ENCODE data around the gene TLE7.

The TLE7 gene

DNA sequence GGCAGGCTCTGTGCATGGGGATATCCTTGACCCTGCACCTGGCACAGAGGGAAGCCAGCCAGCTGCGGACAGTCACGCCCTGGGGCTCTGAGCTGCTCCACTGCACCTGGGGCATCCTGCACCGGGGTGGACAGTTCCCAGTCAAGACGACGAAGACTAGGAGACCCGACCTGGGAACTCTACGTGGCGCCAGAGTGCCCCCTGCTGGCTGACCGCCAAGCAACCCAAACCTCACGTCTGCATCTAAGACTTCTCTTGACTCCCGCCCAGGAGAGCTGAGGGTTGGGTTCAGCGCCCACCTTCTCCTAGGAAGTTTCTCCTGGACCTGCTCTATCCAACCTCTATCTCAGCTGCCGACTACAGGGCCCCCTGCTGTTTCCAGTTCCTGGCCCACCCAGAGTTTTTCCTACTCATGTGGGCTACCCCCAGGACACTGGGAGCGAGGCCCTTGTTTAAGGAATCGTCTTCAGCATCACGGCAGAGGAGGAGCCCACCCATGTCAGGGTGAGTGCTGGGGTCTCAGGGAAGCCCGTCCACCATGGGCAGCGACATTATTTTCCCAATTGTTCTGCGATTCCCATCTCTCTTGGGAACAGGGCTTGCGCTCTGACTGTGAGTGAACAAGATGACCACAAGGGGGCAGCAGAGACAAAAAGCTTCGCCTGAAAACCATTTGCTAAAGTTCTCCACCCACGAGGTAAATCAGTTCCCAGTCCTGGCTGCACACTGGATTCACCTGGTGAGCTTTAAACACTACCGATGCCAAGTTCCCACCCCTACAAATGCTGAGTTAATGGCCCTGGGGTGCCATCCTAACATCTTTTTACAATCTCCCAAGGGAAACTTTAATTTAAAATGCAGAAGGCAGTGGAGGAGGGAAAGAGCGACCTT lies 29.3 kb downstream of the TLE7 start:
- no peak for DNase-seq

DNA sequence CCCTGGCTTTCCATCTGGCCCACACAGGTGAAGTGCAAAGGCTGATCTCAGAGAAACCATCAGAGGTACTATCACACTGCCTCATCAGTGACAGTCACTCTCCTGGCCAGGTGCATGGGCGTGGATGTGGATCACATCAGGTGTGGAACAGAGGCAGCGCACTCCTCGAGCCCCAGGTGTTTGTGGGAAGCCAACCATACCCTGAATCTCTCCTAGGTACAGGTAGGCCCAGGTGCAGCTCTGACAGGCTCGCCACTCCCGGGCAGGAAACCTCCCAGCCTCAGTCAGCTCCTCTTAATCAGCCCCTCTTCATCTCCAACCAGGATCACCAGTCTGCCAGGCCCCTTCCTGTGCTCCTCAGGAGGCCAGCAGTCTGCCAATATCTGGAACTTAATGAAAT lies 31.7 kb downstream of the TLE7 start:
- no peak for DNase-seq

DNA sequence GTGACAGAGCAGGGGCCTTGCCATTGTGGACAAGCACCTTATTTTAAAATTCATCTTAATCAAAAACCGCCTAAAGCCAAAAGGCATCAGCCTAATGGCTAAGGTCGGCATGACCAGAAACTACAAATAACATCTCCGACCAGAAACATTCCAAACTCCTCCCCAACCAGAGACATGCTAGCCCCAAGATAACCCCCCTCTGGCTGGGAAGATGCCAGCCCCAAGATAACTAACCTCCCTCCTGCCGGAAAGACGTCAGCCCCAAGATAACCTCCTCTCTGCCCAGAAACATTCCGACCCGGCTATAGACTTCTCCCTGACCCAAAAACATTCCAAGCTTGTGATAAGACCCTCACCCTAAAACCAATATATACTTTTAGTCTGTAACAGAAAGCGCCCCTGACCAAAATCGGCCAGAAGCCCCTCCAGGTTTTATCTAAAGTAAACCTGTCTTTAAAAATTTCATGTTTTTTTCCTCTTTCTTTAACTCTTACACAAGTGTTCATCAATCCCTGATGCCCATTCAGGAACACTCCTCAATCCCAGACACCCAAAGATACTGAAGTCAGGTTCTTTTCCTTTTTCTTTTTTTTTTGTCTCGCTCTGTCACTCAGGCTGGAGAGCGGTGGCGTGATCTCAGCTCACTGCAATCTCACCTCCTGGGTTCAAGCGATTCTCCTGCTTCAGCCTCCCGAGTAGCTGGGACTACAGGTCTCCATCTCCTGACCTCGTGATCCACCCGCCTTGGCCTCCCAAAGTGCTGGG lies 32.7 kb downstream of the TLE7 start:
- no peak for DNase-seq

DNA sequence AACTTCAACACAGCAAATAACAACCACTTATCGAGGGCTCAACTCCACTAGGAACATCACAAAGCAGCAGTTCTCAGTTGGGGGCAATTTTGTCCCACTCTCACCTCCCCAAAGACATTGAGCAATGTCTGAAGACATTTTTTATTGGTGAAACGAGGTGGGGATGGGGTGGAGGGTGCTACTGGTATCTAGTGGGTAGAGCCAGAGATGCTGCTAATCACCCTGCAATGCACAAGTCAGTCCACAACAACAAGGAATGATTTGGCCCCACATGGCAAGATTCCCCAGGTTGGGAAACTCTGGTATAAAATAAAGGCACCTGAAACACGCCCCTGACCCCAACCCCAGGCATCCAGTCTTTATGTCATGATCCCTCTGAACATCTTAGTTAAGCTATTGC lies 33.3 kb downstream of the TLE7 start:
- DNase-seq: no peak

- peak; percentile 29 for DNase-seq
Observed at GRCh38 chr16:71407731-71408130, 34.1 kb downstream of the TLE7 start.

DNA sequence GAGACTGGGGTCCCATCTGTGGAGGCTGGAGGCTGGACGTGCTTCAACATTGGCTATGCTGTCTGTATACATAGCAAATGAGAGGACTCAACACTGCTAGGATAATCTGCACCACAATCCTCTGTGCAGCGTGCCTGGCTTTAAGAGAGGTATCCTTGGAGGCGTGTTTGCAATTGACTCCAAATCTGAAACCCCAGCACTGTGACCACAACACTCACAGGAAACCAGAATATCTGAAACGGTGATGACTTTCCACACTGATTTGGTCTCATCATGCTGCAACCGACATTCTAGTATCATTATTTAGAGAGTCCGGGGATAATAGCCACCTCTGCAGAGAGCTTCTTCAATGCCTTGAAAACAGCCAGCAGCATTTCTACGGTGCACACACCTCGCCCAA lies 35.1 kb downstream of the TLE7 start:
- no peak for DNase-seq

DNA sequence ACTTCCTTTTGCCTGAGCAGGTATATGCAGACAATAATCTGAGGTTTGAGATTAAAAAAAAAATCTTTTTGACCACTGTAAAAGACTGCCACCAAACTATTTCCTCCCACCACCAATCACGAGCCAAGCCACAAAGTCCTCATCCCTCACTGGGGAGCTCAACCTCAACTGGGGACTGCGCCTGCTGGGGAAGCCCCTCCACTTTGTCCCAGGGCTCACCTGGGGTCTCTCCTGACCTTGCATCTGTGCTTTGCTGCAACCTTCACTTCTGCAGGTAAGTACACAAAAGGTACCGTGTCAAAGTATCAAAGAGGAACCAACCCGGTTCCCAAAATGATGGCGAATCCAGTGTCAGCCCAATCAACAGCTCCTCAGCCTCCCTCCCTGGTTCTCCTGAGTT lies 35.5 kb downstream of the TLE7 start:
- no peak for DNase-seq

DNA sequence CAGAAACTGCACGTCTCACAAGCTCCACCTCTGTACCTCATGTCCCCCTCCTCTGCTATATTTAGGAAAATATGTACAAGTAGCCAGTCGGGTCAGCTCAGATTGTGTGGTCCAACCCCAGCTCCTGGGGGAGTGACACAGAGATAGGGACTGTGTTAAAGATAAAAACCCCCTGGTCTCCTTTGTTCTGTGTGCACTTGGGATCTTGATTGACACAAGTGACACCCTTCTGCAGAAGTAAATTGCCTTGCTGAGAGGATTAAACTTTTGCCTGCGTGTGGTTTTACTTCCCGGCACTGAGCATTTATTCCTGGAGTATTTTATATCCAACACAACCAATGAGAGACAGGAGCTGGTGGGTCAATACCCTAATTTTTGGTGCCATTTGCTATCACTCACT lies 37.5 kb downstream of the TLE7 start:
- no peak for DNase-seq

GRCh38 chr16:71402674-71403073 lies 39.2 kb downstream of the TLE7 start:
- DNase-seq: no peak

DNA sequence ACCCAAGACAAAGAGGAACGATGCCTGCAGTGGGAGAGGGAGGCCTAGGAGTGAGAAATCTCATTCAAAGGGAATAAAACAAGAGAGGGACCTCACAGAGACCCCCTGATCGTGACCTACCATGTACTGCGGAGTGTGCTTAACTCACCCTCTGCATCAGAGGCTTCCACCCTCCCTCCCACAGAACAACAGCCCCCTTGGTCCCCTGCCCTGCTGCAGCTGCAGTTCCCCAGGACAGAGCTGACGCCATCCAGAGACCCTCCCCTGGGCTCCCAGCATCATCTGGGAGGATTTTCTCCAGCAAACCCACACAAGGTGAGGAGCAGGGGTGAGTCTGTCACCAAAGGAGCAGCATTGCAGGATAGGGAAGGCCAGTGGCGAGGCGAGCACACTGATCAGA lies 39.8 kb downstream of the TLE7 start:
- DNase-seq: no peak

- DNase-seq: no peak
Observed at GRCh38 chr16:71399801-71400563, 41.9 kb downstream of the TLE7 start.

GRCh38 chr16:71396594-71396993 lies 45.3 kb downstream of the TLE7 start:
- DNase-seq: no peak

DNA sequence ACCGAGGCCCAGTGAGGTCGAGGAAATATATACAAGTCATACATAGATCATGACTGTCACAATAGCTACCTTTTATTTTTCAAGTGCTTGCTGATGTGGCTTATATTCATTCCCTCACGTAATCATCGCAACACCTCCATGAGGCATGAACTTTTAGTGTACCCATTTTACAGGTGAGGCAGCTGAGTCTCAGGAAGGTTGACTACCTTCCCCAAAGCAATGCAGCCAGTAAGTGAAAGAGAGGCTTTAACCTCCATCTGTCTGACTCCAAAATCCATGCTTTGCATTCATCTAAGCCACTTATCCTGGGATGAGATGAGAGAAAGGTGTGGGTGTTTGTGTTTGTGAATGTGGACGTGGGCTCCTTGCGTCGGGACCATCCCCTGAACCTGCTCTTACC lies 52.5 kb downstream of the TLE7 start:
- DNase-seq: no peak

GRCh38 chr16:71387045-71387871 lies 54.6 kb downstream of the TLE7 start:
- no peak for DNase-seq

DNA sequence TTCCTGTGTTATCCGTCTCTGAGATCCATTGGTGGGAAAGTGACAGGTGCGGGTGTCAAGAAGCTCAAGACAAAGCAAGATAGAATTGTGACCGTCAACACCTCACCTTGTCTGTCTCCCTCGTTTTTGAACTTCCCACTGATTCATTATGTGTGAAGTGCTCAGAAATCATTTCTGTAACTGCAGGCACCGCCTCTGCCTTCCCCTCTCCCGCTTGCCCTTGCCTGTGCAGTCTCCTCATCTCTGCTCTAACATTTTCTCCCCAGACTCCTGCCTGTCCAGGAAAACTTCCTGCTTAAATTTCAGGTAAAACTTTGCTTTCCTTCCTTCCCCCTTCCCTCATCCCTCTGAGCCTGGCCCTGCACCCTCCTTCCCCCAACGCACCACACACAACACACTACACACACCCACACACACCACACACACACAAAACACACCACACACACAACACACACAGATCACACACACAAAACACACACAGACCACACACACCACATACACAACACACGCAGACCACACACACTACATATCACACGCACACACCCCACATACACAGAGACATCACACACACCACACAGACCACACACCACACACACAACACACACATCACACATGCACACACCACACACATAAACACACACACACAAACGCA lies 57.7 kb downstream of the TLE7 start:
- DNase-seq: no peak

- no peak for DNase-seq
Observed at GRCh38 chr16:71383054-71383773, 58.6 kb downstream of the TLE7 start.

DNA sequence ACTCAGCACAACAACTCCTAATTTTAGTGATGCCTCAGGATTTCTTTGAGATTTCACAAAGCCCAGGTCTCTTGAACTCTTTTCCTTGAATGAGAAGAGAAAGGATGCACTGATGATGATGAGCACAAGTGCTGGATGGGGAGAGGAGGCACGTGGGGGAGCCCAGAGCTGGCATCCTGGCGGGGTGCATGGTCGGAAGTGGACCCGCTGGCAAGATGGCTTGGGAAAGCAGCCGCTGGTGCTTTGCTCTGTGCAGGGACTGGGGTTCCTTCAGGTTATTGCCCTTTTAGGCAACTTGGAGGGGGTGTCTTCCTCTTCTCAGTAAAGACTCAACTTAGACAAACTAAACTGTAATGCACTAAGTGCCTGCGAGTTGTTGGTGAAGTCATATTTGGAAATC lies 61.0 kb downstream of the TLE7 start:
- DNase-seq: no peak
